K562 (cell line): ENCODE data around the gene GTF2A1L.

ENCODE experiments used
- HMG20B ChIP-seq: fragments of 250-450 bp; sonication (Bioruptor Pico); IDR thresholded peaks from 2 replicates; pipeline ENCODE4 v1.5.0; 2021; ENCODE audit warnings: mild to moderate bottlenecking
- NR3C1 ChIP-seq: sonication (generic); formaldehyde crosslinking; IDR thresholded peaks from 2 replicates; pipeline ENCODE4 v1.8.1; 2022; ENCODE audit warnings: missing genetic modification reagents
- POLR2A ChIP-seq: fragments of 450-650 bp; conservative IDR thresholded peaks from 2 replicates; pipeline ENCODE4 v1.6.1; 2016
- SRF ChIP-seq, 2 experiments: fragments of 250-450, 450-650 bp in 1 of 2; sonication (Bioruptor Pico) in 1 of 2; sonication (generic) in 1 of 2; formaldehyde crosslinking; IDR thresholded peaks; 2 replicates each; pipeline versions ENCODE4 v1.5.0 to v1.5.1; 2020 to 2022; ENCODE audit warnings: mild to moderate bottlenecking in 1 of 2, missing genetic modification reagents in 1 of 2
- SRSF9 ChIP-seq: fragments of 200-400 bp; formaldehyde crosslinking; IDR thresholded peaks from 2 replicates; pipeline ENCODE4 v1.6.1; 2017; ENCODE audit warnings: low read depth, low read length, borderline replicate concordance
- ZNF384 ChIP-seq: IDR thresholded peaks from 2 replicates; pipeline ENCODE4 v1.6.1; 2012; ENCODE audit warnings: low read depth, low read length, improper control_type of control experiment
- TF ChIP-seq, protein P1 (sequence below): sonication (generic); formaldehyde crosslinking; IDR thresholded peaks from 2 replicates; pipeline ENCODE4 v1.8.0; 2022; ENCODE audit warnings: mild to moderate bottlenecking, missing genetic modification reagents
- TF ChIP-seq, protein P2 (sequence below), 2 experiments: fragments of 450-650 bp in 1 of 2; sonication (generic) in 1 of 2; formaldehyde crosslinking in 1 of 2; IDR thresholded peaks; 2 replicates each; pipeline versions ENCODE4 v1.7.1 to v1.9.0; 2016 to 2022; ENCODE audit warnings: inconsistent platforms in 1 of 2, mild to moderate bottlenecking in 1 of 2, missing genetic modification reagents in 1 of 2

DNA sequence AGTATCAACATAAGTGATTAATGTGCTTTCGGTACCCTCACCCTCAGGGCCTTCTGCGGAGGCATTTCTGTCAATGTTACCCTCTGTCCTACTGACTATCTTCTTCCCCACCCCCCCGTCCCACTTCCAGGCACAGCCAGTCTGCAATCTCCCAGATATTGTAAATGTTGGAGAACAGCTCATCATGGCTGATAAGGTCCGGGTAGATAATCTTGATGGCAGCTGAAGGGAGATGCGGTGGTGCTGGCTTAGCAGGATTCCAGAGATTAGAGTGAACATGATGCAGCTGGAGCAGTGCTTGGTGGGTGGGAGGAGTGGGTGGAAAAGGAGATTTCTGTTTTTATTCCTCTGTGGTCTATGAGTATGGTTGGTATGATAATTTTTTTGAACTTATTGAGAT, 15.5 kb downstream of the GTF2A1L start:
- no peak for TF ChIP-seq SRF (CRISPR knock-in tag; IDR thresholded peaks at IDR 0.05)
- TF ChIP-seq SRSF9 = no peak
- TF ChIP-seq ZNF384 = no peak
- TF ChIP-seq, protein P1, sequence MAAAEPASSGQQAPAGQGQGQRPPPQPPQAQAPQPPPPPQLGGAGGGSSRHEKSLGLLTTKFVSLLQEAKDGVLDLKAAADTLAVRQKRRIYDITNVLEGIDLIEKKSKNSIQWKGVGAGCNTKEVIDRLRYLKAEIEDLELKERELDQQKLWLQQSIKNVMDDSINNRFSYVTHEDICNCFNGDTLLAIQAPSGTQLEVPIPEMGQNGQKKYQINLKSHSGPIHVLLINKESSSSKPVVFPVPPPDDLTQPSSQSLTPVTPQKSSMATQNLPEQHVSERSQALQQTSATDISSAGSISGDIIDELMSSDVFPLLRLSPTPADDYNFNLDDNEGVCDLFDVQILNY (CRISPR knock-in tag) = no peak
- TF ChIP-seq NR3C1 (CRISPR knock-in tag) = no peak
- TF ChIP-seq, protein P2, sequence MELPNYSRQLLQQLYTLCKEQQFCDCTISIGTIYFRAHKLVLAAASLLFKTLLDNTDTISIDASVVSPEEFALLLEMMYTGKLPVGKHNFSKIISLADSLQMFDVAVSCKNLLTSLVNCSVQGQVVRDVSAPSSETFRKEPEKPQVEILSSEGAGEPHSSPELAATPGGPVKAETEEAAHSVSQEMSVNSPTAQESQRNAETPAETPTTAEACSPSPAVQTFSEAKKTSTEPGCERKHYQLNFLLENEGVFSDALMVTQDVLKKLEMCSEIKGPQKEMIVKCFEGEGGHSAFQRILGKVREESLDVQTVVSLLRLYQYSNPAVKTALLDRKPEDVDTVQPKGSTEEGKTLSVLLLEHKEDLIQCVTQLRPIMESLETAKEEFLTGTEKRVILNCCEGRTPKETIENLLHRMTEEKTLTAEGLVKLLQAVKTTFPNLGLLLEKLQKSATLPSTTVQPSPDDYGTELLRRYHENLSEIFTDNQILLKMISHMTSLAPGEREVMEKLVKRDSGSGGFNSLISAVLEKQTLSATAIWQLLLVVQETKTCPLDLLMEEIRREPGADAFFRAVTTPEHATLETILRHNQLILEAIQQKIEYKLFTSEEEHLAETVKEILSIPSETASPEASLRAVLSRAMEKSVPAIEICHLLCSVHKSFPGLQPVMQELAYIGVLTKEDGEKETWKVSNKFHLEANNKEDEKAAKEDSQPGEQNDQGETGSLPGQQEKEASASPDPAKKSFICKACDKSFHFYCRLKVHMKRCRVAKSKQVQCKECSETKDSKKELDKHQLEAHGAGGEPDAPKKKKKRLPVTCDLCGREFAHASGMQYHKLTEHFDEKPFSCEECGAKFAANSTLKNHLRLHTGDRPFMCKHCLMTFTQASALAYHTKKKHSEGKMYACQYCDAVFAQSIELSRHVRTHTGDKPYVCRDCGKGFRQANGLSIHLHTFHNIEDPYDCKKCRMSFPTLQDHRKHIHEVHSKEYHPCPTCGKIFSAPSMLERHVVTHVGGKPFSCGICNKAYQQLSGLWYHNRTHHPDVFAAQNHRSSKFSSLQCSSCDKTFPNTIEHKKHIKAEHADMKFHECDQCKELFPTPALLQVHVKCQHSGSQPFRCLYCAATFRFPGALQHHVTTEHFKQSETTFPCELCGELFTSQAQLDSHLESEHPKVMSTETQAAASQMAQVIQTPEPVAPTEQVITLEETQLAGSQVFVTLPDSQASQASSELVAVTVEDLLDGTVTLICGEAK (IDR thresholded peaks at IDR 0.05) = no peak
- TF ChIP-seq, protein P2 (CRISPR knock-in tag; IDR thresholded peaks at IDR 0.05) = no peak
- TF ChIP-seq HMG20B (CRISPR knock-in tag) = no peak
- TF ChIP-seq POLR2A = no peak
